GM23338 (cell line): ENCODE data around the gene YBX3. TPM values are rescaled to one million over a fixed set of nuclear protein-coding genes. Genes with fewer than 3 reads are reported as not detected.

Experiments used
- ATAC-seq: fragments of 200-7000 bp; cut with Tn5 transposase; 3 replicates; pipeline ENCODE4 v1.9.1; 2020
- DNase-seq: peaks from one replicate; pipeline ENCODE4 v3.0.0-alpha.2; 2015; ENCODE audit warnings: low spot score
- H2AFZ ChIP-seq: fragments of 200-600 bp; sonication (generic); 2 replicates; pipeline ENCODE4 v1.8.0; 2016; ENCODE audit warnings: antibody characterized with exemption, mild to moderate bottlenecking, moderate library complexity
- H3F3A ChIP-seq: fragments of 200-600 bp; sonication (generic); replicated peaks from 2 replicates; pipeline ENCODE4 v1.8.0; 2017; ENCODE audit warnings: antibody characterized with exemption, mixed run types, low read depth
- H3K27ac ChIP-seq: fragments of 200-600 bp; sonication (generic); 2 replicates; pipeline ENCODE4 v1.6.1; 2016; ENCODE audit warnings: low read depth
- H3K27me3 ChIP-seq: fragments of 200-600 bp; sonication (generic); 2 replicates; pipeline ENCODE4 v1.8.0; 2016; ENCODE audit warnings: mild to moderate bottlenecking, mixed run types, moderate library complexity; ENCODE audit not compliant: insufficient read depth
- H3K36me3 ChIP-seq: fragments of 200-600 bp; sonication (generic); 2 replicates; pipeline ENCODE4 v1.8.0; 2016; ENCODE audit warnings: mild to moderate bottlenecking; ENCODE audit not compliant: insufficient read depth
- H3K4me1 ChIP-seq: fragments of 200-600 bp; sonication (generic); 2 replicates; pipeline ENCODE4 v1.8.0; 2016; ENCODE audit warnings: mild to moderate bottlenecking, moderate library complexity; ENCODE audit not compliant: insufficient read depth
- H3K4me2 ChIP-seq: fragments of 200-600 bp; sonication (generic); 2 replicates; pipeline ENCODE4 v1.7.1; 2017; ENCODE audit warnings: mixed run types
- H3K4me3 ChIP-seq: fragments of 200-600 bp; sonication (generic); 2 replicates; pipeline ENCODE4 v1.6.1; 2016; ENCODE audit warnings: mixed run types
- H3K79me2 ChIP-seq: fragments of 200-600 bp; sonication (generic); replicated peaks from 2 replicates; pipeline ENCODE4 v1.8.0; 2017; ENCODE audit warnings: mild to moderate bottlenecking; ENCODE audit not compliant: insufficient read depth
- H3K9me2 ChIP-seq: fragments of 200-600 bp; sonication (generic); 2 replicates; pipeline ENCODE4 v1.8.0; 2017; ENCODE audit not compliant: insufficient read depth
- H4K20me1 ChIP-seq: fragments of 200-600 bp; sonication (generic); replicated peaks from 2 replicates; pipeline ENCODE4 v1.8.0; 2017; ENCODE audit warnings: mild to moderate bottlenecking; ENCODE audit not compliant: insufficient read depth
- H3K27ac Mint-ChIP-seq: 2 replicates; pipeline ENCODE4 v1.8.0; 2020; ENCODE audit warnings: inconsistent platforms, mild to moderate bottlenecking, moderate library complexity, mixed read lengths
- H3K27me3 Mint-ChIP-seq: 3 replicates; pipeline ENCODE4 v1.8.0; 2022; ENCODE audit warnings: low read depth, mild to moderate bottlenecking, moderate library complexity, mixed read lengths, inconsistent platforms; ENCODE audit not compliant: insufficient read depth, poor library complexity
- H3K36me3 Mint-ChIP-seq: 3 replicates; pipeline ENCODE4 v1.8.0; 2021; ENCODE audit warnings: low read depth, mild to moderate bottlenecking, inconsistent platforms, moderate library complexity, mixed read lengths
- H3K4me1 Mint-ChIP-seq: 3 replicates; pipeline ENCODE4 v1.8.0; 2020; ENCODE audit warnings: mild to moderate bottlenecking, inconsistent platforms, mixed read lengths
- H3K4me3 Mint-ChIP-seq: 3 replicates; pipeline ENCODE4 v1.8.0; 2021; ENCODE audit warnings: moderate library complexity, mild to moderate bottlenecking, inconsistent platforms, mixed read lengths
- H3K9me3 Mint-ChIP-seq: 3 replicates; pipeline ENCODE4 v1.8.0; 2020; ENCODE audit warnings: moderate library complexity, mild to moderate bottlenecking, inconsistent platforms, mixed read lengths
- CTCF ChIP-seq, 2 experiments: fragments of 200-600 bp in 1 of 2; sonication (generic) in 1 of 2; conservative IDR thresholded peaks; 2 replicates each; pipeline versions ENCODE4 v1.5.1 to v1.6.1; 2016 to 2017; ENCODE audit warnings: antibody characterized with exemption in 2 of 2, low read depth in 2 of 2, mild to moderate bottlenecking in 2 of 2, moderate library complexity in 1 of 2
- ETS1 ChIP-seq: IDR thresholded peaks from 2 replicates; pipeline ENCODE4 v1.6.1; 2016; ENCODE audit warnings: antibody characterized with exemption
- EZH2phosphoT487 ChIP-seq: fragments of 200-600 bp; sonication (generic); IDR thresholded peaks from one replicate; pipeline ENCODE4 v1.8.1; 2018; ENCODE audit warnings: antibody characterized with exemption; ENCODE audit not compliant: unreplicated experiment
- JUNB ChIP-seq: IDR thresholded peaks from one replicate; pipeline ENCODE4 v1.6.1; 2016; ENCODE audit warnings: antibody characterized with exemption; ENCODE audit not compliant: unreplicated experiment
- NANOG ChIP-seq: IDR thresholded peaks from 2 replicates; pipeline ENCODE4 v1.6.1; 2016; ENCODE audit warnings: antibody characterized with exemption, borderline replicate concordance
- REST ChIP-seq: IDR thresholded peaks from one replicate; pipeline ENCODE4 v1.6.1; 2018; ENCODE audit warnings: antibody characterized with exemption; ENCODE audit not compliant: unreplicated experiment
- STAT1 ChIP-seq: IDR thresholded peaks from one replicate; pipeline ENCODE4 v1.6.1; 2016; ENCODE audit warnings: antibody characterized with exemption; ENCODE audit not compliant: unreplicated experiment
- ZNF114 ChIP-seq: fragments of 250-450 bp; sonication (Bioruptor Pico); IDR thresholded peaks from 2 replicates; pipeline ENCODE4 v1.5.0; 2020; ENCODE audit warnings: mild to moderate bottlenecking, moderate library complexity
- polyA plus RNA-seq: library from polyadenylated mRNA; unstranded; fragments of >200 nt; fragmentation: Nextera tagmentation; extraction: Ambion mirVana; gene quantifications from 2 replicates; pipeline ENCODE4 v1.2.1, GENCODE V29; 2016
- total RNA-seq: library from RNA; depleted of rRNA; stranded (reverse); fragments of >200 nt; shearing (Covaris generic); gene quantifications from 2 replicates; pipeline ENCODE4 v1.2.3, GENCODE V29; 2014

The YBX3 gene
- total and polyA plus RNA-seq, 2 experiments from 2014 or later, result 179 to 450 TPM

- TF ChIP-seq REST, result no peak
- TF ChIP-seq EZH2phosphoT487, result no peak
- no peak for TF ChIP-seq ETS1
These were observed 17.1 kb upstream of the YBX3 start (continued) for GRCh38 chr12:10740182-10740581.

- H3K27me3 ChIP-seq, result no peaks in the 10 kb centered on the region
- H3K36me3 ChIP-seq, result no peaks in the 10 kb centered on the region; the same call in 1 of the 2 replicates
- Mint-ChIP-seq H3K4me1 (no peaks in the 10 kb centered on the region), H3K4me3 (no peak overlapping the region), H3K36me3 (no peaks in the 10 kb centered on the region), H3K27me3 (no peaks in the 10 kb centered on the region), H3K27ac (no peak overlapping the region), H3K9me3 (peaks cover 3% of the 10 kb centered on the region; the same call in 1 of the 3 replicates)
- TF ChIP-seq NANOG, result no peak
- TF ChIP-seq EZH2phosphoT487, result no peak
- TF ChIP-seq ETS1, result no peak
- no peak for TF ChIP-seq CTCF (conservative IDR thresholded peaks at IDR 0.05; ENCODE audit: low read depth in 2 of 2)
- no peak for TF ChIP-seq ZNF114 (CRISPR knock-in tag)
- no peak for TF ChIP-seq STAT1
- TF ChIP-seq JUNB, result no peak
- H3K79me2 ChIP-seq, result no peaks in the 10 kb centered on the region
- H3K4me3 ChIP-seq, result no peak overlapping the region
- DNase-seq (no peak), ATAC-seq (no peak)
- no peaks in the 10 kb centered on the region for H3F3A ChIP-seq
- H3K9me2 ChIP-seq, result 0 out of 2 replicates have a peak, but pooled peaks cover 3% of the 10 kb centered on the region
- no peak overlapping the region for H3K4me2 ChIP-seq
- H3K27ac ChIP-seq, result no peak overlapping the region
- no peaks in the 10 kb centered on the region for H3K4me1 ChIP-seq
- peak overlapping the region; percentile 48; the same call in 1 of the 2 replicates for H2AFZ ChIP-seq
- no peaks in the 10 kb centered on the region for H4K20me1 ChIP-seq
These were observed 16.3 kb upstream of the YBX3 start for GRCh38 chr12:10739157-10740118.
